HepG2 (cell line): ENCODE results near the gene ESYT2. TPM values are rescaled to one million over a fixed set of nuclear protein-coding genes. Genes with fewer than 3 reads are reported as not detected.

Experiments used
- GABPA ChIP-seq, 2 experiments: IDR thresholded peaks; 2 replicates each; pipeline ENCODE4 v1.6.1; 2011 to 2016; ENCODE audit warnings: low read depth in 2 of 2, low read length in 1 of 2, missing biosample characterization in 1 of 2, missing genetic modification characterization in 1 of 2
- HNF4A ChIP-seq: sonication (generic); formaldehyde crosslinking; IDR thresholded peaks from 2 replicates; pipeline ENCODE4 v1.4.0; 2020; ENCODE audit warnings: missing genetic modification reagents
- KLF11 ChIP-seq: IDR thresholded peaks from 2 replicates; pipeline ENCODE4 v1.6.1; 2016; ENCODE audit warnings: missing compliant biosample characterization
- RARA ChIP-seq: IDR thresholded peaks from 2 replicates; pipeline ENCODE4 v1.6.1; 2016; ENCODE audit warnings: missing genetic modification reagents, missing compliant biosample characterization
- ZNF317 ChIP-seq: sonication (generic); formaldehyde crosslinking; IDR thresholded peaks from 2 replicates; pipeline ENCODE4 v1.5.0; 2020; ENCODE audit warnings: mild to moderate bottlenecking, missing genetic modification reagents
- polyA plus RNA-seq, 8 experiments: library from polyadenylated mRNA; depleted of rRNA in 3 of 8; stranded (reverse) in 7 of 8; unstranded in 1 of 8; fragments of >200 nt; fragmentation: Illumina TruSeq in 4 of 8; extraction: Trizol in 4 of 8; gene quantifications; 2 replicates each; pipeline versions ENCODE4 v1.2.1 to v1.2.3, GENCODE V29; 2011 to 2016; ENCODE audit warnings: low read depth in 4 of 8, missing spikeins in 1 of 8, mixed read lengths in 1 of 8; ENCODE audit not compliant: insufficient read depth in 1 of 8
- total RNA-seq, 5 experiments: library from RNA; depleted of rRNA; stranded (reverse); fragments of >200 nt; fragmentation: Illumina TruSeq; extraction: Trizol; gene quantifications; 2 replicates each; pipeline ENCODE4 v1.2.3, GENCODE V29; 2016; ENCODE audit warnings: low read depth in 1 of 5
- TF ChIP-seq, protein P1 (sequence below): sonication (generic); formaldehyde crosslinking; IDR thresholded peaks from 2 replicates; pipeline ENCODE4 v1.4.0; 2020; ENCODE audit warnings: missing genetic modification reagents, mild to moderate bottlenecking, borderline replicate concordance
- TF ChIP-seq, protein P2 (sequence below): sonication (generic); formaldehyde crosslinking; IDR thresholded peaks from 2 replicates; pipeline ENCODE4 v1.4.0; 2020; ENCODE audit warnings: missing genetic modification reagents, borderline replicate concordance
- TF ChIP-seq, protein P3 (sequence below): sonication (generic); formaldehyde crosslinking; conservative IDR thresholded peaks from 2 replicates; pipeline ENCODE4 v1.4.0; 2020; ENCODE audit warnings: mild to moderate bottlenecking, missing genetic modification reagents, moderate library complexity

ESYT2 gene
- total and polyA plus RNA-seq, 2 of the 13 experiments (the other 11 are each of a cell fraction or from before 2014, with no cell fraction given): 28.5 to 37.3 TPM

DNA sequence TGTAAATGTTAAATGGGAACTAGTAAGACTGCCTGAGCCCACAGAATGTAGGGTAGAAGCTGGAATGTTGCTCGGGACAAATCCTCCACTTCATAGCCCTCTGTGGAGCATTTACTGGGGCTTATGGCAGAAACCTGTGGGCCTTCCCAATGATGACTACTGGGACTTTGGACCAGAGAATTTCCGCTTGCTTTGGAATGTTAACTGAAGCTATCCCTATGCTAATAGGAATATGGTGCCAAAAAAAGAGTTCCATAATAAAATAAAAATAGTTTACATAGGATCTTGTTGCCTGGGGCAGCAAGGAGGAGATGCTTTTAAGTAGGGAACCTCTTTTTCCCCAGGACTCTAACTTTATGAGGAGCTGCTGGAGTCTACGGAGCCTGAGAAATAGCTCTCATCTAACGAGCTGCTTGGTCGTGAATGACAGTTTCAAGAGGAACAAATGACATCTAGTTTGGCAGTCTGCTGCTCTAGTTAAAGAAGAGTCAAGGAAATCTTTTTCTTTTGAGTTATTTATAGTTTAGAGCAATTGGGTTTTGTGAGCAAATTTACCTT, 21.3 kb upstream of the ESYT2 start (continued):
- TF ChIP-seq, protein P1, sequence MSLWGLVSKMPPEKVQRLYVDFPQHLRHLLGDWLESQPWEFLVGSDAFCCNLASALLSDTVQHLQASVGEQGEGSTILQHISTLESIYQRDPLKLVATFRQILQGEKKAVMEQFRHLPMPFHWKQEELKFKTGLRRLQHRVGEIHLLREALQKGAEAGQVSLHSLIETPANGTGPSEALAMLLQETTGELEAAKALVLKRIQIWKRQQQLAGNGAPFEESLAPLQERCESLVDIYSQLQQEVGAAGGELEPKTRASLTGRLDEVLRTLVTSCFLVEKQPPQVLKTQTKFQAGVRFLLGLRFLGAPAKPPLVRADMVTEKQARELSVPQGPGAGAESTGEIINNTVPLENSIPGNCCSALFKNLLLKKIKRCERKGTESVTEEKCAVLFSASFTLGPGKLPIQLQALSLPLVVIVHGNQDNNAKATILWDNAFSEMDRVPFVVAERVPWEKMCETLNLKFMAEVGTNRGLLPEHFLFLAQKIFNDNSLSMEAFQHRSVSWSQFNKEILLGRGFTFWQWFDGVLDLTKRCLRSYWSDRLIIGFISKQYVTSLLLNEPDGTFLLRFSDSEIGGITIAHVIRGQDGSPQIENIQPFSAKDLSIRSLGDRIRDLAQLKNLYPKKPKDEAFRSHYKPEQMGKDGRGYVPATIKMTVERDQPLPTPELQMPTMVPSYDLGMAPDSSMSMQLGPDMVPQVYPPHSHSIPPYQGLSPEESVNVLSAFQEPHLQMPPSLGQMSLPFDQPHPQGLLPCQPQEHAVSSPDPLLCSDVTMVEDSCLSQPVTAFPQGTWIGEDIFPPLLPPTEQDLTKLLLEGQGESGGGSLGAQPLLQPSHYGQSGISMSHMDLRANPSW (CRISPR knock-in tag): 0 out of 2 replicates have a peak, but pooled peaks have one; percentile 67
- TF ChIP-seq, protein P2, sequence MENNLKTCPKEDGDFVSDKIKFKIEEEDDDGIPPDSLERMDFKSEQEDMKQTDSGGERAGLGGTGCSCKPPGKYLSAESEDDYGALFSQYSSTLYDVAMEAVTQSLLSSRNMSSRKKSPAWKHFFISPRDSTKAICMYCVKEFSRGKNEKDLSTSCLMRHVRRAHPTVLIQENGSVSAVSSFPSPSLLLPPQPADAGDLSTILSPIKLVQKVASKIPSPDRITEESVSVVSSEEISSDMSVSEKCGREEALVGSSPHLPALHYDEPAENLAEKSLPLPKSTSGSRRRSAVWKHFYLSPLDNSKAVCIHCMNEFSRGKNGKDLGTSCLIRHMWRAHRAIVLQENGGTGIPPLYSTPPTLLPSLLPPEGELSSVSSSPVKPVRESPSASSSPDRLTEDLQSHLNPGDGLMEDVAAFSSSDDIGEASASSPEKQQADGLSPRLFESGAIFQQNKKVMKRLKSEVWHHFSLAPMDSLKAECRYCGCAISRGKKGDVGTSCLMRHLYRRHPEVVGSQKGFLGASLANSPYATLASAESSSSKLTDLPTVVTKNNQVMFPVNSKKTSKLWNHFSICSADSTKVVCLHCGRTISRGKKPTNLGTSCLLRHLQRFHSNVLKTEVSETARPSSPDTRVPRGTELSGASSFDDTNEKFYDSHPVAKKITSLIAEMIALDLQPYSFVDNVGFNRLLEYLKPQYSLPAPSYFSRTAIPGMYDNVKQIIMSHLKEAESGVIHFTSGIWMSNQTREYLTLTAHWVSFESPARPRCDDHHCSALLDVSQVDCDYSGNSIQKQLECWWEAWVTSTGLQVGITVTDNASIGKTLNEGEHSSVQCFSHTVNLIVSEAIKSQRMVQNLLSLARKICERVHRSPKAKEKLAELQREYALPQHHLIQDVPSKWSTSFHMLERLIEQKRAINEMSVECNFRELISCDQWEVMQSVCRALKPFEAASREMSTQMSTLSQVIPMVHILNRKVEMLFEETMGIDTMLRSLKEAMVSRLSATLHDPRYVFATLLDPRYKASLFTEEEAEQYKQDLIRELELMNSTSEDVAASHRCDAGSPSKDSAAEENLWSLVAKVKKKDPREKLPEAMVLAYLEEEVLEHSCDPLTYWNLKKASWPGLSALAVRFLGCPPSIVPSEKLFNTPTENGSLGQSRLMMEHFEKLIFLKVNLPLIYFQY (CRISPR knock-in tag): no peak
- TF ChIP-seq RARA (CRISPR knock-in tag) (0 out of 2 replicates have a peak, but pooled peaks have one; percentile 3), GABPA (IDR thresholded peaks at IDR 0.05; ENCODE audit: low read depth, low read length) (no peak), GABPA (CRISPR knock-in tag; IDR thresholded peaks at IDR 0.05; ENCODE audit: low read depth) (peak; percentile 20; the same call in 1 of the 2 replicates), ZNF317 (CRISPR knock-in tag) (0 out of 2 replicates have a peak, but pooled peaks have one; percentile 12), HNF4A (CRISPR knock-in tag) (peak; percentile 61), KLF11 (0 out of 2 replicates have a peak, but pooled peaks have one; percentile 15)
- TF ChIP-seq, protein P3, sequence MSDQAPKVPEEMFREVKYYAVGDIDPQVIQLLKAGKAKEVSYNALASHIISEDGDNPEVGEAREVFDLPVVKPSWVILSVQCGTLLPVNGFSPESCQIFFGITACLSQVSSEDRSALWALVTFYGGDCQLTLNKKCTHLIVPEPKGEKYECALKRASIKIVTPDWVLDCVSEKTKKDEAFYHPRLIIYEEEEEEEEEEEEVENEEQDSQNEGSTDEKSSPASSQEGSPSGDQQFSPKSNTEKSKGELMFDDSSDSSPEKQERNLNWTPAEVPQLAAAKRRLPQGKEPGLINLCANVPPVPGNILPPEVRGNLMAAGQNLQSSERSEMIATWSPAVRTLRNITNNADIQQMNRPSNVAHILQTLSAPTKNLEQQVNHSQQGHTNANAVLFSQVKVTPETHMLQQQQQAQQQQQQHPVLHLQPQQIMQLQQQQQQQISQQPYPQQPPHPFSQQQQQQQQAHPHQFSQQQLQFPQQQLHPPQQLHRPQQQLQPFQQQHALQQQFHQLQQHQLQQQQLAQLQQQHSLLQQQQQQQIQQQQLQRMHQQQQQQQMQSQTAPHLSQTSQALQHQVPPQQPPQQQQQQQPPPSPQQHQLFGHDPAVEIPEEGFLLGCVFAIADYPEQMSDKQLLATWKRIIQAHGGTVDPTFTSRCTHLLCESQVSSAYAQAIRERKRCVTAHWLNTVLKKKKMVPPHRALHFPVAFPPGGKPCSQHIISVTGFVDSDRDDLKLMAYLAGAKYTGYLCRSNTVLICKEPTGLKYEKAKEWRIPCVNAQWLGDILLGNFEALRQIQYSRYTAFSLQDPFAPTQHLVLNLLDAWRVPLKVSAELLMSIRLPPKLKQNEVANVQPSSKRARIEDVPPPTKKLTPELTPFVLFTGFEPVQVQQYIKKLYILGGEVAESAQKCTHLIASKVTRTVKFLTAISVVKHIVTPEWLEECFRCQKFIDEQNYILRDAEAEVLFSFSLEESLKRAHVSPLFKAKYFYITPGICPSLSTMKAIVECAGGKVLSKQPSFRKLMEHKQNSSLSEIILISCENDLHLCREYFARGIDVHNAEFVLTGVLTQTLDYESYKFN (CRISPR knock-in tag): peak; percentile 56
